GM18870 (cell line): ENCODE data around the gene SP7.

Experiments used
- ATAC-seq: cut with Tn5 transposase; IDR thresholded peaks from one replicate; pipeline ENCODE4 v1.9.1; 2021; ENCODE audit warnings: moderate library complexity; ENCODE audit not compliant: unreplicated experiment

The SP7 gene

GRCh38 chr12:53279283-53279869, 56.8 kb downstream of the SP7 start:
- no peak for ATAC-seq

DNA sequence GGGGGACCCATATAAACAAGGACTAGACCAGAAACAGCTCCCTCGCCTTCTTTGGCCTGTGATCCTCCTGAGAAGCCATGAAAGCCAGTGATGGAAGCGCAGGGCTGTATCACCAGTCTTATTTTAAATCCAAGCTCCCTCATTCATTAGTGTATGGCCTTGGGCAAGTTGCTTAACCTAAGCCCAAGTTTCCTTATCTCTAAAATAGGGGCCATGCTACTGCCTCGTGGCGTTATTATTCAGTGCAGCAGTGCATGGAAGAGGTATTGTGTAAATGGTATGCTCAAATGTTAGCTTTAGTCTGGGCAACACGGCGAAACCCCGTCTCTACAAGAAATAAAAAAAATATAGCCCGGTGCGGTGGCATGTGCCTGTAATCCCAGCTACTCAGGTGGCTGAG, 58.2 kb downstream of the SP7 start:
- no peak for ATAC-seq
